HG03039 (cell line): ENCODE data around the gene GTF3A.

Experiments used
- ATAC-seq: cut with Tn5 transposase; IDR thresholded peaks from one replicate; pipeline ENCODE4 v1.9.1; 2021; ENCODE audit warnings: mild to moderate bottlenecking, moderate library complexity; ENCODE audit not compliant: unreplicated experiment

The GTF3A gene

GRCh38 chr13:27404680-27405079 is 19.7 kb upstream of the GTF3A start:
- ATAC-seq: no peak

- no peak for ATAC-seq
These were observed 18.8 kb upstream of the GTF3A start for GRCh38 chr13:27405546-27406134.

- no peak for ATAC-seq
These were observed 18.1 kb upstream of the GTF3A start for GRCh38 chr13:27406178-27406939.

- ATAC-seq: no peak
These were observed 16.3 kb upstream of the GTF3A start for GRCh38 chr13:27408074-27408473.

- ATAC-seq: no peak
These were observed 15.4 kb upstream of the GTF3A start for GRCh38 chr13:27409013-27409412.

GRCh38 chr13:27411341-27411740 is 13.1 kb upstream of the GTF3A start:
- no peak for ATAC-seq

- no peak for ATAC-seq
These were observed 9.3 kb upstream of the GTF3A start for GRCh38 chr13:27415116-27415515.

- ATAC-seq: no peak
These were observed 5.1 kb upstream of the GTF3A start for GRCh38 chr13:27419328-27419727.

GRCh38 chr13:27421101-27421871 is 3.1 kb upstream of the GTF3A start:
- ATAC-seq: no peak

- ATAC-seq: no peak
These were observed 1.1 kb upstream of the GTF3A start for GRCh38 chr13:27423333-27423732.

- no peak for ATAC-seq
These were observed 919 bp downstream of the GTF3A start for GRCh38 chr13:27425158-27425917.

GRCh38 chr13:27425918-27426630 is 1.7 kb downstream of the GTF3A start:
- ATAC-seq: peak; percentile 47

GRCh38 chr13:27427641-27428040 is 3.2 kb downstream of the GTF3A start:
- ATAC-seq: no peak

- ATAC-seq: no peak
These were observed 3.7 kb downstream of the GTF3A start for GRCh38 chr13:27428160-27428559.

GRCh38 chr13:27432180-27432579 is 7.8 kb downstream of the GTF3A start:
- no peak for ATAC-seq

- ATAC-seq: no peak
These were observed 8.3 kb downstream of the GTF3A start for GRCh38 chr13:27432611-27433210.

GRCh38 chr13:27437126-27437525 is 12.7 kb downstream of the GTF3A start:
- no peak for ATAC-seq

- no peak for ATAC-seq
These were observed 16.0 kb downstream of the GTF3A start for GRCh38 chr13:27440408-27440807.

GRCh38 chr13:27442071-27442647 is 17.7 kb downstream of the GTF3A start:
- no peak for ATAC-seq

- no peak for ATAC-seq
These were observed 18.4 kb downstream of the GTF3A start for GRCh38 chr13:27442797-27443196.
